ENCODE measurements around the gene RBFOX2. TPM values are rescaled to one million over a fixed set of nuclear protein-coding genes. Genes with fewer than 3 reads are reported as not detected.
"Not testable (repeated sequence)": the region's sequence is repeated elsewhere in the genome, so short reads cannot be mapped to it uniquely, and the experiment has no call there.

RBFOX2 gene
- polyA plus RNA-seq, 4 donors: 126 to 138 (median 128) TPM

DNA sequence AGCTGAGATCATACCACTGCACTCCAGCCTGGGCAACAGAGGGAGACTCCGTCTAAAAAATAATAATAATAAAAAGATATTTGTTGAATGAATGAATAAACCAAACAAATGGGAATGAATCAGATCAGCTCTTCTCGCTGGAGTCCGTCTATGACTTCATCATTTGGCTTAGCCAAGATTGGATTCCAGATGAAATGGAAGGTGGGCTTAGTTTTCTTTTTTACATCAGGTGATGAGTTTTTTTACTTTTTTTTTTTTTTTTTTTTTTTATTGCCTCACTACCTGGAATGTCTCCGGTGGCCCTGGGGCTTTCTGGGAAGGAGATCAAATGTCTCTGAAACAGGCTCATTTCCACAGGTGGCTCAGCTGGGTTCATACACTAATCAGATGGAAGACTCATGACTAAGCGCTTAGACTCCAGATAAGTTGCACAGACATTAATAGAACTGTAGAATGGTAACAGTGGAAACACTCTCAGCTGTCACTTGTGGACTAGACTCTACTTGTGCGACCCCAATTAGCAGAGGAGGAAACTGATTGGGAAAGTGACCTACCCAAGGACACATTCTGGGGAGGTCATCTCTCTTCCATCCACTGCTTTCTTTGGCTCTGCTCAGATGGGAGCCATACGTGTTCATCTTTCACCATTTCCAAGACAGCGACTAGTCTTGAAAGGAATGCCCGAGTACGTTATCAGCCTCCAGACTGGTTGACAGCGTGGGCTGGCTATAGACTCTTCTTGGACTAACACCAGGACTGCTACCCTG lies 20.5 kb upstream of the RBFOX2 start:
- no peak for DNase-seq (ENCODE audit: low read depth in 4 of 4, low spot score in 2 of 4)

GRCh38 chr22:36044517-36044916 lies 15.9 kb upstream of the RBFOX2 start:
- not testable (repeated sequence) for DNase-seq (ENCODE audit: low read depth in 4 of 4, low spot score in 2 of 4)

- no peak for DNase-seq (ENCODE audit: low read depth in 4 of 4, low spot score in 2 of 4)
Measured at GRCh38 chr22:36042240-36042639, 13.6 kb upstream of the RBFOX2 start.

DNA sequence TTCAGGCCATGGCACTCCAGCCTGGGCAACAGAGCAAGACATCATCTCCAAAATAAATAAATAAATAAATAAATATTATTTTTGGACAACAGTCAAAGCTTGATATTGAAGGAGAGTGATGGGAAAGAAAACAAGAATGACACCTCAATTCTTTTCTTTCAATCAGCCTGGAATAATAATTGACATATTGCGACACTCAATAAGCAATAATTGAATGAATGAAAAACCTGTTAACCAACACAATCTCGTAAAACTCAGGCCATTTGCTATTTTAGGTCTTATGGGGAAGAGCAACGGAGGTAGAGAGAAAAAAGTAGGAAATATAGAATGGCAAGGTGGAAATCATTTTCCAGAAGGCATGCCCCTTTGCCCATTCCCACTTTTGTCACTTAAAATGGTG lies 10.5 kb upstream of the RBFOX2 start:
- no peak for DNase-seq (ENCODE audit: low read depth in 4 of 4, low spot score in 2 of 4)

DNA sequence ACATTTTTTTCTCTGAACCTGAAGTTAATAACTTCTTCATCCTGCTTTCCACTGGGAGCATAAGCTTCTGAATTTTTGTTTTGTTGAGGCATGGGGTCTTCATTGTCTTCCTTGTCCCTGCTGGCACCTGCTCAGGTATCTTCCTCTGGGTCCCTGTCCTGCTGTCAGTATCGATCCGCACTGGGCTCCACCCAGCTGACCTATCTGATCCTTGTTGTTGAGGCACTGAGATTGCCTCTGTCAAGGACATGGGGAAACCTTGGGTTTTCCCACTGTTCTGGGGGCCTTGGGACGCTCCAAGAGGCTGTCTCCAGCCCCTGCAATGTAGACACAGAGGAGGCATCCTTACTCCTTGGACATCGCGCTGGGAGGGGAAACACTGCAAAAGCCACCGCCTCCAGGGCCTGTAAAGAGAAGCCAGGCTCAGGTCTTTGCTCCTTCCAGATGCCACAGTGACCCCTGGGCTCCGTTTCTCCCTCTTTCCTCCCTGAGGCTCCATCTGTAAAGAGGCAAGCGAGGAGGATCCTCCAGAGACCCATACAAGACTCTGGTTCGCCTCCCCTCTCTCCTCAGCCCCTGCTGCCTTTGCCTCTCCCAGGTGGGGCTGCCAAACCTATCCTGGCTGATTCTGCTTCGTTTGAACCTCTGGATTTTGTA lies 8.6 kb upstream of the RBFOX2 start:
- no peak for DNase-seq (ENCODE audit: low read depth in 4 of 4, low spot score in 2 of 4)

DNA sequence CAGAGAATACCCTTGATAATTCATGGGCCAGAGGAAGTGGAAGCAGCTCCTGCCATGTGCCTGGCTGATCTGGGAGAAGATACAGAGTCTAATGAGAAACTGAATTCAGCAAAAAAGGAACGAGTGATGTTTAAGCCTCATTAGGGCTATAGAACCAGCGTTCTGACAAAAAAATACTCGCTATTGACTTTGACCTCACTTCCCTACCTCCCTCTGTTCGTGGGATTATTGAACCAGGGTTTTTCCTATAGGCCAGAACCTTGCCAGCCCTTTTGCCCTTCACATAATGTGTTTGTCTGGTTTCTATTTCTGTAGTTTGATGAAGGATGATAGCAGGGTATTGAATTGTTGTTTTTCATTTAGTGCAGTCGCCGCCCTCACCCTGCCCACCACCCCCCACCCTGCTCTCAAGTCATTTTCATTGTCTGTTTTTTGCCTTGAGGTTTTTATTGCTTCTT lies 7.6 kb upstream of the RBFOX2 start:
- no peak for DNase-seq (ENCODE audit: low read depth in 4 of 4, low spot score in 2 of 4)

- DNase-seq (ENCODE audit: low read depth in 4 of 4, low spot score in 2 of 4): no peak
Measured at GRCh38 chr22:36032611-36033010, 4.0 kb upstream of the RBFOX2 start.

DNA sequence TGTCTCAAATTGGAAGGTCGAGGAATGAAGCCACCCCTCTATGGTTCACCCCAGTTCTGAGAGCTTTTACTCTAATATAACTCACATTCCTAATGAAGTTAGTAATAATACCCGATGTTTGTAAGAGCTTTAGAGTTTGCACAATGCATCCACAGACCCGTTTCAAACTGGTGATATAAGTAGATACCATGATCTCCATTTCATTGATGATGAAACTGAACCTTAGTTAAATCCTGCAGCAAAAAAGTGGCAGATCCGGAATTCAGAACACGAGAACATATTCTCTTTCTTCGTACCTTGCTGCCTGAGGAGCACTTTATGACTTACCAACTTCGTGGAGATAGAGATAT lies 757 bp upstream of the RBFOX2 start:
- DNase-seq (ENCODE audit: low read depth in 4 of 4, low spot score in 2 of 4): no peak

- DNase-seq (ENCODE audit: low read depth in 4 of 4, low spot score in 2 of 4): no peak
Measured at GRCh38 chr22:36027935-36028645, 534 bp downstream of the RBFOX2 start.

- DNase-seq (ENCODE audit: low read depth in 4 of 4, low spot score in 2 of 4): no peak
Measured at GRCh38 chr22:36027579-36027934, 1.1 kb downstream of the RBFOX2 start.

GRCh38 chr22:36026741-36027140 lies 1.9 kb downstream of the RBFOX2 start:
- DNase-seq (ENCODE audit: low read depth in 4 of 4, low spot score in 2 of 4): no peak

- DNase-seq (ENCODE audit: low read depth in 4 of 4, low spot score in 2 of 4): no peak
Measured at GRCh38 chr22:36022697-36023096, 5.9 kb downstream of the RBFOX2 start.

DNA sequence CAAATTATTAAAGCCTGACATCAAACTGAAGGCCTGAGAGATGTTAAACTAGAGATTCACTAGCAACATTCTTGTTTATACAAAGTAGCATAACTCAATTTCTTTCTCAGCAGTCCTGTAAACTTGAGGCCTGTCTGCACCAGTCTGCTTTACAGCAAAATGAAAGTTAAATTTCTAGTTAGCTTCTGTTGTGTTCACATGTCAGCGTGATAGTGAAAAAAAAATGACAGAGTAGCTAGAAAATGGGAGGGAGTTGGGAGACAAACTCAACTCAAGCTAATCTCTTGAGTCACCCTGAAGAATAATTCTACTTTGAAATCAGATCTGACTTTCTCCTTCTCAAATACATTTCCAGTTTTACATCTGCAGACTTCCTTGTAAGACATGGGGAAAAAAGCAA lies 6.5 kb downstream of the RBFOX2 start:
- no peak for DNase-seq (ENCODE audit: low read depth in 4 of 4, low spot score in 2 of 4)

GRCh38 chr22:36021606-36022153 lies 6.9 kb downstream of the RBFOX2 start:
- no peak for DNase-seq (ENCODE audit: low read depth in 4 of 4, low spot score in 2 of 4)

GRCh38 chr22:36020865-36021264 lies 7.8 kb downstream of the RBFOX2 start:
- not testable (repeated sequence) for DNase-seq (ENCODE audit: low read depth in 4 of 4, low spot score in 2 of 4)

DNA sequence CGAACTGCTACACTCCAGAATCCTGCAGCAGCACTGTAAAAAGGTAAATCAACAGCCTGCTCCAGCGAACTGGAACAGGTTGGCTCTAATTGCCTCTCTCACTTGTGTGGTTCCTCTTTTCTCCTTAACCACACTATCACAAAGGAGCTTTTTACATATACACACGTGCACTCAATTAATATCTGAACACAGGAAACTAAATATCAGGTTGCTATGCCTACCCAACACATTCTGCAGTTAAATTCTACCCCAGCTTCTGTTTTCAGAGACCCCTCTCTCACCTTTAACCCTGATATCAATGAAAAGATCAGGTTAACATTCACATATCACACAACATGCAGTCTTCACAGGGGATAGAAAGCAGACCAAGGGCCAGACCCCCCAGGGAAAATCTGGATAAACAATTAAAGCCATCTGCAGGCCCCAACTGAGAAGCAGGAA lies 11.0 kb downstream of the RBFOX2 start:
- no peak for DNase-seq (ENCODE audit: low read depth in 4 of 4, low spot score in 2 of 4)

- DNase-seq (ENCODE audit: low read depth in 4 of 4, low spot score in 2 of 4): no peak
Measured at GRCh38 chr22:36016684-36017083, 11.9 kb downstream of the RBFOX2 start.

DNA sequence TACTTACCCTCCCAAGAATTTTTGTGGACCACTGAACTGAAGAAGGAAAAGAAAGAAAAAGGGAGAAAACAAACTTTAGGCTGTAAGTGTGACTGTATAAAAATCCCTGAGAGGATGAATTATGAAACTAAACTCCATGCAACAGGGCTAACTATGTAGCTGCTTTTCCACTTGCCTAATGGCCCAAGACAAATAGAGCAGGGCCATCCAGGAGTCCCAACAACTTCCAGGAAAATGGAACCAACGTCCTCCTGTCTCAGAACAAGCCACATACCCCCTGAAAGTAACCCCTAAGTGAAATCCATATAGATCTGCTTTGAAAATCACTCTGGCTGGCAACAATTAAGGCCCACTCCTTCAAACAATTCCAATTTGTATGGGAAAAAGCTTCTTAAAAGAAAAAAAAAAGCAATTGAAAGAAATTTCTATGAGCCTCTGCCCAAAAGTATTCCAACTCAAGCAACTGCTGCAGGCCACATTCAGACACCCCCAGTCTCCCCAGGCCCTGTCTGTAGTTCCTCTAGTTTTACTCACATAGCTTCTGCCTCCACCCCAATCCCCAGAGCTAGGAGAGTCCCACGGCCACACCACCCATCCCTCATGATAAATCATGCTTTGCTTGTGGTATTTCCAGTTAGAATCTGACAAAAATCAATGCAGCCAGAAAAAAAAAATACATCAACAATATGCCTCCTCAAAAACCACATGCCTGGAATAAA lies 12.7 kb downstream of the RBFOX2 start:
- DNase-seq (ENCODE audit: low read depth in 4 of 4, low spot score in 2 of 4): no peak

- DNase-seq (ENCODE audit: low read depth in 4 of 4, low spot score in 2 of 4): no peak
Measured at GRCh38 chr22:36015155-36015810, 13.3 kb downstream of the RBFOX2 start.

DNA sequence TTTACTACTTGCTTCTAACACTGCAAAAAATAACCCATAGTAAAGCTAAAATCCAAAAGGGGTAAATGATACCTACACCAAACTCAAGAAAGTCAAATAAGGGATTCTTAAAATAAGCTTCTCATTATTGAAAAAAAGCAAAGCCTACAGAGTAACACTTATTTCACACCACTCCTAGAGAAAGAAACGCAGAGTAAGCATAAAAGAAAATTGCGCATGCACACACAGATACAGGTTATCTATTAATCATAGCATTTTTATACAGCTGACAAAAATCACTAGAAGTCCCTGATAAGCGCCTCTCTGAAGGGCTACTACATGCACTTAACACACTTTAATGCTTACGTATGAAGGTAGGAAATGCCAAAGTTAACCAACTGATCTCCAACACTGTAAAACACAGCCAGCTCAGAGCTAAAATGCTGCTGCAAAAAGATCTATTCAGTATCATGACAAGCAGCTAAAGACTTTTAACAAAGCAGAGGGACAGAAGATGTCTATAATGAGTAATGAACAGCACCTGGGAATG lies 14.0 kb downstream of the RBFOX2 start:
- DNase-seq (ENCODE audit: low read depth in 4 of 4, low spot score in 2 of 4): no peak
